HG03432 (cell line): ENCODE data around the gene BGN.
A peak's percentile ranks its signal among the peaks of the same experiment; 100 is the strongest.

Experiments
- ATAC-seq: cut with Tn5 transposase; IDR thresholded peaks from one replicate; pipeline ENCODE4 v1.9.1; 2021; ENCODE audit warnings: mild to moderate bottlenecking, moderate library complexity; ENCODE audit not compliant: unreplicated experiment

BGN gene

DNA sequence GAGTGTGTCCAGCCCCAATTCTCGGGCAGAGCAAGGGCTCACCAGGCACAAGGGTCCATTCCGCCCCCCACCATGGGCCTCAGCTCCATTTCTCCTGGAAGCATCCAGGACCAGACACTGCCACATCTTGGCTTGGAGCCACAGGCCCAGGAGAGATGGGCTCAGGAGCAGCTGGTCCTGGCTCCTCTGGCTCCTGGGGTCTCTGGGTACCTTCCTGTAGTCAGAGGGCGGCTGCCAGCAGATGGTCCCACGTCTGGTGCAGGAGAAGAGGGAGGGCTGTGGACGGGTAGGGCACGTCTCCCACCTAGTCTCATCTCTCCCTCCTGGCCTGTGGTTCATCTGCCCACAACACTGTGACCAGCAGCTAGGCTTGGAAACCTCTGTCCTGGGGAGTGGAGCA, 30.7 kb downstream of the BGN start:
- ATAC-seq = no peak

GRCh38 chrX:153526042-153526441, 31.3 kb downstream of the BGN start:
- no peak for ATAC-seq

- no peak for ATAC-seq
Measured at GRCh38 chrX:153526801-153527200, 32.0 kb downstream of the BGN start.

DNA sequence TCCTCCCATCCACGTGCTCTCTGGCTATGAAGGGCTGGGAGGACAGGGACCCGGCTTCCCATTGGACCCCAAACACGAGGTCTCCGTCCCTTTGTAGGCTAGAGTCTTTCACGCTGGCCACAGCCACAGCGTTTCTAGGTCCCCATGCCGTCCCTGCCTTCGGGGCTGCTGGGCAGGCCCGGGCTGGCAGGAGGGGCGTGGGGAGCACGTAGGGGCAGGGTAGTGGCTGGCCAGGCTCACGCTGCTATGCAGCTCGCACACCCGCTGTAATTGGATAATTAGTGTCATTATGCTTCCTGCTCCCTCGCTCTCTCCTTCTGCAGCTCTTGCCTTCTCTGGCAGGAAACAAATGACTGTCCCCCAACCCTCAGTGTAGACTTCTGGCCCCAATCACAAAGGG, 32.4 kb downstream of the BGN start:
- ATAC-seq = no peak

DNA sequence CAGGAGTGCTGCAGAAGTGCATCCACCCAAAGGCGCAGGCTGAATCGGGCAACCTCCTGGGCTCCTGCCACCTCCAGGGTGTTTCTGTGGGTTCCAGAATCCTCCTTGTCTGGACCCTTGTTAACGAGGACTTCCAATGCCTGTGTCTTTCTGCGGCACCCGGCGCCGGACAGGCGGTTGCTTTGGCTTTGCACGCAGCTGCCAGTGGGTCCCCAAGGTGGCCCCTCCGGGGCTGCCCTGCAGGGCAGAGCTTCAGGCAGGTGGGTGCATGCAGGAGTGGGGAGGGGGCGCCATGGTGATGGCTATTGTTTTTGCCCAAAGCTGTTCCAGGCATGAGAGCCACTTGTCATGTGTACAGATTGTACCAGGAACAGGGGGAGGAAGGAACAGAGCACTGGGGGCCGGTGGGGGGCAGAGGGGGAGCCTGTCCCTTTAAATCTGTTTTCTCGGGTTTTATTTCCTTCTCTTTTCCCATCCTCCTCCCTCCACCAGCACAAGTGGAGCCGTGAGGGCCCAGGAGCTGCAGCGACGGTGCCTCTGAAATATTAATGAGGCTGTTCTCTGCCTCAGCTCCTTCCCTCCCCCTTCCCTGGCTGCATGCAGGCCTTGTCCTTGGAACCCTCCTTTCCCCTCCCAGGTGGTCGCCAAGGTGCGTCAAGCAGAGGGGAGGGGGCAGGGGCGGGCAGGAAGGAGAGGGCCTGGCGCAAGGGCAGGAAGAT, 35.8 kb downstream of the BGN start:
- no peak for ATAC-seq

- ATAC-seq = no peak
Measured at GRCh38 chrX:153533091-153533490, 38.3 kb downstream of the BGN start.

DNA sequence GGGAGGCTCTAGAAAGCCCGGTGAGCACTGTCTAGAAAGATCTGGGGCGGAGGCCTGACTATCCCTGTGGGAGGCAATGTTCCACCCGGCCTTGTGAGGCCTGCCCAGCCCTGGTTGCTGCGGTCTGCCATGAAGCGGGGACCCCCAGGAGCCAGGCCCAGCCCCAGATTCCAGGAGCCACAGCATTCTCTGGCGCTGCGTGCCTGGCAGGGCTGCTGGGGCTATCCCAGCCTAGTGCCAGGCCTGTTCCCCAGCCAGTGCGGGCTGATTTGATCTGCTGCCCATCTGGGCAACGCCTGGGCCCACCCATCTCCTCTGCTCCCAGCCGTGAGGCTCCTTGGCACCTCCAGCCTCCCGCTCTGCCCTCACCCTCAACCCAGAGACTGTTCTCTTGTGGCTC, 42.3 kb downstream of the BGN start:
- ATAC-seq = no peak

GRCh38 chrX:153537526-153538295, 42.9 kb downstream of the BGN start:
- ATAC-seq = no peak

GRCh38 chrX:153538424-153538823, 43.6 kb downstream of the BGN start:
- ATAC-seq = no peak

DNA sequence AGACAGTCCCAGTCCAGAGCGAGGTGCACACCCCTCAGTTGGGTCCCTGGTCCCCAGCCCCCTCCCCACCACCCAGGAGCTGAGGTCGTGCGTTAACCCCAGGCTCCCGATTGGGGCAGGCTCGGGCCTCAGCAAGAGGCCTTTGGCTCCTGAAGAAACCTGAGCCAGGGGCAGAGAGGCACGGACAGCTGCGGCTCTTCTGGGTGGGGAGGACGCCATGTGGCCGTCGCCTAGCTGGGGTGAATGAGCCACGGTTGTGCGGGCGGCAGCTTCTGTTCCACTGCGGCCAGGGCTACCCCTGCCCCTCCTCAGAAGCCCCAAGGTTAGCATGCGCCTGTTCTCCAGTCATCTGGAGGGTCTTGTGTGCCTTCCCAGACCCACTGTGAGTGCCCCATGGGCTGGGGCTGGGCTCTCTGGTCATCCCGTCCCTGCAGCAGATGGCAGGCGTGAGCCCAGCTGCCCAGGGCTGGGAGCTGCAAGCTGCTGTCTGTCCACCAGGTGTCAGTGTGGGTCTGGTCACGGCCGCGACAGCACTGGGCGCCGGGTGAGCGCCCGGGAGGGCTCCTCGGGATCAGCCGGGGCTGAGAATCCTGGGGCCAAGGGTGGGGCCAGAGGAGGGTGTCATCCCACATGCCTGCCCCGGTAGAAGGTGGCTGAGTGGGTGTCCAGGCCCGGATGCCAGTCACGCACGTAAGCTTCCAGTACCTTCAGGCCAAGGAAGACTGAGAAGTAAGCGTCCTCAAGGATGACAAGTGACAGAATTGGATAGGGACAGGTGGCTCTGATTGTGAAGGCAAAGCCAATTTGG, 44.6 kb downstream of the BGN start:
- peak; percentile 74 for ATAC-seq

- ATAC-seq = no peak
Measured at GRCh38 chrX:153539979-153540358, 45.2 kb downstream of the BGN start.

DNA sequence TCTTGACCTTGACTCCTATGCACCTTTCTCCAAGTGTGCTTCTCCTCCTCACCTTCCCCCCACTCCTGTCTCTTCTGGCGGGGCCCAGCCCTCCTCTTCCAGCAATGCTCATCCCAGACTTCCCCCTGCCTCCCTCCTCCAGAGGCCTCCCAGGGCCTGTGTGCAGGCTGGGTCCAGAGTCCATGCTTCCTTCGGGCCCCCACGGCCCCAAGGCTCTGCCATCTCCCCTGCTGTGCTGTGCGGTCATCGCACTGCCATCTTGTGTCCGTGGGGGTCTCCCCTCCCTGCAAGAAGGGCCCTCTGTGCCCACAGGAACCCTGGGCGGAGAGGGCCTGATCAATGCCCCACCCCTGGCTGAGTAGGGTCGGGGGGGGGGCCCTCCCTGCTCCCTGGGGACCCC, 49.9 kb downstream of the BGN start:
- ATAC-seq = no peak

DNA sequence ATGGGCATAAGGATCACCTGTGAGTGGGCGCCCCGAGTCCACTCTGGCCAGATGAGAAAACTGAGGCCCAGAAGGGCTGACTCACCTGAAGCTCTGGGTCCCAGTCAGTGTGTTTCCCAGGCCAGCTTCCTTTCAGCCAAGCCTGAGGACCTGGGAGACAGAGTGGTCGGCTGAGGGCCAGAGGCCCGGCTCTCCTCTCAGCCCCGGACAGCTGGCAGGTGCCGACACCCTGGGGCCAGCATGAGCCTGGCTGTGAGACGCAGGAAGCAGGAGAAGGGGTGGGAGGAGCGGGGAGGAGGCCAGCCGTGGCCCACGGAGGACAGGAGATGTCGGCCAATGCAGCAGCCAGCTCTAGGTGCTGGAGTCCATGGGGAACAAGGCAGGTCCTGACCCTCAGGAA, 51.6 kb downstream of the BGN start:
- no peak for ATAC-seq

DNA sequence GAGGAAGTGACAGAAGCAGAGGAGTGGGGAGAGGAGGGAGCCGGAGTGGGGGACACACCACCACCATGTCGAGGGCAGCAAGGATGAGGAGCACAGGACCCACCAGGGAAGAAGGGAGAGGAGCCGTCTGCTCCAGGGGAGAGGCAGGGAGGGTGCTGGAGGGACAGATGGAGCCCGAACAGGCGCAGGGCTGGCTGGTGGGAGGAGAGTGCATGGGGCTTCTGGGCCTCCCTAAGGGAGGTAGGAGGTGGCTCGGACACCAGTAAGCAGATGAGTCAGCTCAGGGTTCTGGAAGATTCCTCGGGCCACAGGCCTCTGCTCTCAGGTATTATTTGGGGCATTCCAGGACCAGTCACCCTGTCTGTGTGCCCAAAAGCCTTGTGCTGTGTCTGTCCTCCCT, 52.4 kb downstream of the BGN start:
- ATAC-seq = no peak

DNA sequence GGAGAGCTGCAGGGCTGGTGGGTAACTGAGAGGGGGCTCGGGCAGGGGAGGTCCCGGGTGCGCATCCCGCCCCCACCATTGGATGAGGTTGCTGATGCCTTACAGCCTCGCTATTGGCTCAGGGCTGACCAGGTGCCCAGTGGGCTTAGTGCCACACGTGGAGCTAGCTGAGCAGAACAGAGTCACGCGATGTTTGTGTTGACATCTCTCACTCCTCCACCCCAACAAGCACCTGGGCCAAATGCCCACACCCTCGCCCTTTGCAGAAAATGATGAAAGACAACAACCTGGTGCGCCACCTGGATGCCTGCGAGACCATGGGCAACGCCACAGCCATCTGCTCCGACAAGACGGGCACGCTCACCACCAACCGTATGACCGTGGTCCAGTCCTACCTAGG, 54.5 kb downstream of the BGN start:
- no peak for ATAC-seq

GRCh38 chrX:153549807-153550206, 55.0 kb downstream of the BGN start:
- no peak for ATAC-seq

DNA sequence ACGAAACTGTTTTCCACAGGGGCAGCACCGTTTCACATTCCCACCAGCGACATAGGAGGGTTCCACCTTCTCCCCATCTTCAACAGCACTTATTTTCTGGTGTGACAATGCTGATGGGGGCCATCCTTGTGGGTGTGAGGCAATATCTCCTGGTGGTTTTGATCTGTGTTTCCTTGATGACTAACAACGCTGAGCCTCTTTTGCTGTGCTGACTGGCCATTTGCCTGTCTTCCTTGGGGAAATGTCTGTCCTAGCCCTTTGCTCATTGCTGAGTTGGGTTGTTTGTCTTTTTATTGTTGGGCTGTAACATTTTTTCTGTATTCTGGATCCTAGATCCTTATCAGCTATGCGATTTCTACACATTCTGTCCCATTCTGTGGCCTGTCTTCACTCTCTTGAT, 56.4 kb downstream of the BGN start:
- no peak for ATAC-seq

DNA sequence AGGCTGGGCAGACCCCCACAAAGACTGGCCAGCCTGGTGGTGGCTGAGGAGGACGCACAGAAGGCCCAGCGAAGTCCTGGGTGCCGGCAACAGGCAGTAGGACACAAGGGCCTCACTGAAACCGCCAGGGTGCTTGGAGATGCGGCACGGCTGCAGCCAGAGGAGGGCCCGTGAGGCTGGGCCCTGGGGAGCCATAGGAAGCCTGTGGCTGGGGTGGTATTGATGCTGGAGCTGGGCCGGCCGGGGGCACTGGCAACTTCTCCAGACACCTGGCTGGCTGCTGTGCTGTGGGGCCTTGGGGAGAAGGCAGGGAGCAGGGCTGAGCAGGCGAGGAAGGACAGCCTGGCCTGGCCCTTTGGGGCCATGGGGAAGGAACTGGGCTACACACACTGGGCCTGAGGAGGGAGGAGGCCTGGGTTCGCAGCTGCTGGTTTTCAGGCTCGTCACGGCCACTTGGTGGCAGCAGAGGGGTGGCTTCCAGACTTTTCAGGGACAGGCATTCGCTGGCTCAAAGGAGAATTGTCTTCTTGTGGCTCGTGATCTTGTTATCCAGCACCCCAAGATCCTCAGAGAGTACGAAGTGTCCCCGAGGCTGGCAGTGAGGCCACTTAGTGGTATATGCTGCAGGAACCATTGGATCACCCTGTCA, 59.9 kb downstream of the BGN start:
- no peak for ATAC-seq

DNA sequence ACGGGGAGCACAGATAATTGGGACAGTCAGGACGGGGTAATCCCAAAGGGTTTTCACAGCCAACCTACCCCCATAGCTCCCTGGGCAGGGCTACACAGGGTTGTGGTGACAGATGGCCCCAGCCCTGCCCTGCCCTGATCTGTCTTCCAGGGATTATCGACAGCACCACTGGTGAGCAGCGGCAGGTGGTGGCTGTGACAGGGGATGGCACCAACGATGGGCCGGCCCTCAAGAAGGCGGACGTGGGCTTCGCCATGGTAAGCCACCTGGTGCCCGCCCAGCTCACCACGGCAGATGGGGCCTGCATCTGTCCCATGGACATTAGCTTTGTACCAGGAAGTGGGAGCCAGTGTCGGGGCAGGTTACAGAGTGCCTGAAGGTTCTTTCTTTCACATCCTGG, 62.0 kb downstream of the BGN start:
- ATAC-seq = no peak

- no peak for ATAC-seq
Measured at GRCh38 chrX:153557618-153558355, 63.0 kb downstream of the BGN start.
